Panc1 (cell line): ENCODE results near the gene FAM20A. TPM values are rescaled to one million over a fixed set of nuclear protein-coding genes. Genes with fewer than 3 reads are reported as not detected.

Experiments
- ATAC-seq: fragments of 200-7000 bp; cut with Tn5 transposase; 2 replicates; pipeline ENCODE4 v1.9.1; 2020; ENCODE audit warnings: mild to moderate bottlenecking, moderate library complexity
- BruUV-seq: library from RNA; stranded (reverse); fragments of 400-500 nt; replicated peaks from 2 replicates; lab custom pipeline; 2021; lab: Mats Ljungman, UMichigan
- CTCF ChIA-PET: fragments of 300-600 bp; sonication (Branson Sonifier 250); formaldehyde crosslinking; loops from one replicate; lab custom pipeline; 2022; ENCODE audit warnings: antibody characterized with exemption; lab: Charles Lee
- POLR2A ChIA-PET: fragments of 300-600 bp; sonication (Branson Sonifier 250); formaldehyde crosslinking; loops from one replicate; lab custom pipeline; 2022; ENCODE audit warnings: antibody characterized with exemption; lab: Charles Lee
- DNase-seq: peaks from one replicate; pipeline ENCODE4 v3.0.0-alpha.2; 2010; ENCODE audit warnings: low read depth, low spot score
- H3K27ac ChIP-seq: 2 replicates; pipeline ENCODE4 v1.5.1; 2011; ENCODE audit warnings: mild to moderate bottlenecking, low read length, inconsistent platforms
- H3K27me3 ChIP-seq: fragments of 200-500 bp; sonication (Bioruptor generic); 2 replicates; pipeline ENCODE4 v1.6.0; 2014; ENCODE audit warnings: low read length, inconsistent platforms; ENCODE audit not compliant: control insufficient read depth, insufficient read depth
- H3K36me3 ChIP-seq: fragments of 200-500 bp; sonication (Bioruptor generic); 2 replicates; pipeline ENCODE4 v1.5.1; 2014; ENCODE audit warnings: inconsistent platforms, mild to moderate bottlenecking, low read length, moderate library complexity; ENCODE audit not compliant: control insufficient read depth, insufficient read depth
- H3K4me1 ChIP-seq: 2 replicates; pipeline ENCODE4 v1.5.1; 2011; ENCODE audit warnings: inconsistent platforms, mild to moderate bottlenecking, low read length, moderate library complexity; ENCODE audit not compliant: control insufficient read depth, insufficient read depth
- H3K4me3 ChIP-seq, 2 experiments: 2 replicates each; pipeline ENCODE4 v1.5.1; 2011 to 2012; ENCODE audit warnings: low read depth in 2 of 2, low read length in 2 of 2, mild to moderate bottlenecking in 2 of 2, inconsistent platforms in 1 of 2, moderate library complexity in 1 of 2
- H3K9me3 ChIP-seq: fragments of 200-500 bp; sonication (Bioruptor generic); 2 replicates; pipeline ENCODE4 v1.5.1; 2014; ENCODE audit warnings: low read depth, mild to moderate bottlenecking, inconsistent platforms, low read length, moderate library complexity; ENCODE audit not compliant: control insufficient read depth, insufficient read depth
- CTCF ChIP-seq: fragments of 450-650 bp; IDR thresholded peaks from 2 replicates; pipeline ENCODE4 v1.5.1; 2017; ENCODE audit warnings: mild to moderate bottlenecking
- POLR2AphosphoS5 ChIP-seq: IDR thresholded peaks from 2 replicates; pipeline ENCODE4 v1.6.1; 2012; ENCODE audit warnings: mild to moderate bottlenecking, low read depth, low read length, moderate library complexity
- REST ChIP-seq, 2 experiments: IDR thresholded peaks; 2 replicates each; pipeline ENCODE4 v1.6.1; 2011 to 2012; ENCODE audit warnings: low read depth in 2 of 2, control low read depth in 1 of 2, low read length in 1 of 2, mild to moderate bottlenecking in 1 of 2, moderate library complexity in 1 of 2; ENCODE audit not compliant: insufficient read depth in 1 of 2
- SIN3A ChIP-seq: IDR thresholded peaks from 2 replicates; pipeline ENCODE4 v1.6.1; 2012; ENCODE audit warnings: low read depth, mild to moderate bottlenecking, low read length, moderate library complexity, borderline replicate concordance; ENCODE audit not compliant: insufficient read depth
- TCF7L2 ChIP-seq: IDR thresholded peaks from 2 replicates; pipeline ENCODE4 v1.6.1; 2011; ENCODE audit warnings: mild to moderate bottlenecking, low read depth, low read length, inconsistent platforms
- in situ Hi-C: cut with HindIII; loops from 2 replicates; pipeline ENCODE4 v1.10.0; 2016; ENCODE audit warnings: low sequenced_read_pairs, low pct_unique_long_range_greater_than_20kb
- intact Hi-C: fragments of 100-400 bp; cut with micrococcal nuclease; formaldehyde crosslinking; loops from one replicate; pipeline ENCODE4 v1.10.0; 2022; ENCODE audit not compliant: unreplicated experiment
- total RNA-seq: library from RNA; stranded (reverse); gene quantifications from one replicate; pipeline ENCODE4 v1.2.1, GENCODE V29; 2021; ENCODE audit not compliant: unreplicated experiment

Gene FAM20A
- total RNA-seq, 1 experiment from 2014 or later = 0.44 TPM

- BruUV-seq = no TSS peak
- intact Hi-C loops = no loop called here
- in situ Hi-C loops = no loop called here
- no peak for ATAC-seq
- Histone ChIP-seq H3K27me3 (no peaks in the 10 kb centered on the region), H3K4me1 (no peaks in the 10 kb centered on the region), H3K9me3 (no peaks in the 10 kb centered on the region), H3K36me3 (no peaks in the 10 kb centered on the region), H3K27ac (no peak overlapping the region), H3K4me3 (no peak overlapping the region)
- CTCF ChIA-PET = no interaction called here
- POLR2A ChIA-PET = no interaction called here
- DNase-seq = no peak
- TF ChIP-seq TCF7L2 (no peak), SIN3A (no peak), REST (IDR thresholded peaks at IDR 0.05; ENCODE audit: insufficient read depth in 1 of 2, low read depth in 2 of 2, low read length in 1 of 2) (no peak), POLR2AphosphoS5 (no peak), CTCF (no peak)
Observed at GRCh38 chr17:68627956-68628575, 26.9 kb upstream of the FAM20A start.

GRCh38 chr17:68624381-68624780, 23.2 kb upstream of the FAM20A start:
- TF ChIP-seq TCF7L2 = no peak
- no peak for TF ChIP-seq REST (IDR thresholded peaks at IDR 0.05; ENCODE audit: insufficient read depth in 1 of 2, low read depth in 2 of 2, low read length in 1 of 2)
- TF ChIP-seq CTCF = no peak
- no peak for TF ChIP-seq SIN3A
- no peak for TF ChIP-seq POLR2AphosphoS5
- no TSS peak for BruUV-seq
- Histone ChIP-seq H3K27ac (no peak overlapping the region), H3K9me3 (no peaks in the 10 kb centered on the region), H3K4me1 (no peaks in the 10 kb centered on the region), H3K4me3 (no peak overlapping the region), H3K36me3 (no peaks in the 10 kb centered on the region), H3K27me3 (no peaks in the 10 kb centered on the region)
- ChIA-PET CTCF (no interaction called here), POLR2A (no interaction called here)
- ATAC-seq (no peak), DNase-seq (no peak)
- in situ Hi-C loops (no loop called here), intact Hi-C loops (no loop called here)
